ENCODE measurements around the gene HIF1A.
"Not testable (repeated sequence)": the region's sequence is repeated elsewhere in the genome, so short reads cannot be mapped to it uniquely, and the experiment has no call there.

The HIF1A gene

GRCh38 chr14:61749264-61749663, 54.0 kb downstream of the HIF1A start:
- DNase-seq (ENCODE audit: low read depth): peak; percentile 61

GRCh38 chr14:61749867-61750266, 54.6 kb downstream of the HIF1A start:
- no peak for DNase-seq (ENCODE audit: low read depth)

- peak; percentile 79 for DNase-seq (ENCODE audit: low read depth)
These were observed 55.6 kb downstream of the HIF1A start for GRCh38 chr14:61750708-61751474.

GRCh38 chr14:61751475-61751989, 56.2 kb downstream of the HIF1A start:
- DNase-seq (ENCODE audit: low read depth): no peak

GRCh38 chr14:61752626-61753025, 57.3 kb downstream of the HIF1A start:
- DNase-seq (ENCODE audit: low read depth): no peak

GRCh38 chr14:61753631-61754030, 58.3 kb downstream of the HIF1A start:
- no peak for DNase-seq (ENCODE audit: low read depth)

- no peak for DNase-seq (ENCODE audit: low read depth)
These were observed 59.5 kb downstream of the HIF1A start for GRCh38 chr14:61754627-61755381.

GRCh38 chr14:61755382-61755742, 60.0 kb downstream of the HIF1A start:
- DNase-seq (ENCODE audit: low read depth): not testable (repeated sequence)

GRCh38 chr14:61756135-61756534, 60.8 kb downstream of the HIF1A start:
- no peak for DNase-seq (ENCODE audit: low read depth)

GRCh38 chr14:61759878-61760277, 64.6 kb downstream of the HIF1A start:
- DNase-seq (ENCODE audit: low read depth): no peak

- DNase-seq (ENCODE audit: low read depth): no peak
These were observed 66.2 kb downstream of the HIF1A start for GRCh38 chr14:61761557-61761956.

GRCh38 chr14:61761959-61762786, 66.9 kb downstream of the HIF1A start, which contains the start of gene SNAPC1:
Gene SNAPC1, plus strand, starts transcription at chr14:61762420. Its CDS starts 41 bp downstream, at chr14:61762461.
- DNase-seq (ENCODE audit: low read depth): peak; percentile 97

- DNase-seq (ENCODE audit: low read depth): no peak
These were observed 69.2 kb downstream of the HIF1A start for GRCh38 chr14:61764342-61765122.

GRCh38 chr14:61765225-61765943, 70.1 kb downstream of the HIF1A start:
- DNase-seq (ENCODE audit: low read depth): no peak

GRCh38 chr14:61766151-61766550, 70.8 kb downstream of the HIF1A start:
- no peak for DNase-seq (ENCODE audit: low read depth)

GRCh38 chr14:61768240-61768639, 72.9 kb downstream of the HIF1A start:
- no peak for DNase-seq (ENCODE audit: low read depth)

- DNase-seq (ENCODE audit: low read depth): no peak
These were observed 74.6 kb downstream of the HIF1A start for GRCh38 chr14:61769893-61770292.

- no peak for DNase-seq (ENCODE audit: low read depth)
These were observed 79.5 kb downstream of the HIF1A start for GRCh38 chr14:61774861-61775260.

- DNase-seq (ENCODE audit: low read depth): no peak
These were observed 84.8 kb downstream of the HIF1A start for GRCh38 chr14:61780125-61780524.

GRCh38 chr14:61797309-61797708, 102.0 kb downstream of the HIF1A start:
- DNase-seq (ENCODE audit: low read depth): no peak
